ENCODE measurements around the gene SPTLC2.

Gene SPTLC2

GRCh38 chr14:77642407-77642806 lies 26.0 kb upstream of the SPTLC2 start:
- no peaks in the 10 kb centered on the region for H3K4me1 ChIP-seq (ENCODE audit: control insufficient read depth in 2 of 2, insufficient read depth in 1 of 2, low read depth in 1 of 2, low read length in 2 of 2)
- H3K14ac ChIP-seq (ENCODE audit: low read length), result no peak overlapping the region
- H4K91ac ChIP-seq (ENCODE audit: low read depth, low read length, poor library complexity), result no peak overlapping the region
- no peak overlapping the region for H2AK5ac ChIP-seq (ENCODE audit: low read depth, low read length)
- no peak overlapping the region for H3K27ac ChIP-seq (replicated peaks; ENCODE audit: low read length)
- no peak overlapping the region for H2BK12ac ChIP-seq (ENCODE audit: low read length)
- H2BK120ac ChIP-seq (ENCODE audit: low read depth, low read length), result no peak overlapping the region
- no CpG with 5 or more reads among the region's 7 CpGs for WGBS, 2 donors (ENCODE audit: extremely low coverage in 2 of 2, insufficient read length in 2 of 2, insufficient replicate concordance in 1 of 2)
- H3K4ac ChIP-seq (ENCODE audit: low read length), result no peak overlapping the region
- H3K9me3 ChIP-seq (replicated peaks in 1 of 2; ENCODE audit: control insufficient read depth in 2 of 2, insufficient read depth in 1 of 2, low read depth in 1 of 2, low read length in 2 of 2), result no peaks in the 10 kb centered on the region
- H3K18ac ChIP-seq (ENCODE audit: low read length), result no peak overlapping the region
- H4K8ac ChIP-seq (ENCODE audit: low read depth, low read length), result no peak overlapping the region
- no peak overlapping the region for H3K4me3 ChIP-seq (ENCODE audit: low read length in 2 of 2)
- H3K9ac ChIP-seq (ENCODE audit: low read depth, low read length, poor library complexity), result no peak overlapping the region
- no peak overlapping the region for H2BK5ac ChIP-seq (ENCODE audit: low read length)
- H2AFZ ChIP-seq (ENCODE audit: low read length), result no peak overlapping the region
- H3K23ac ChIP-seq (ENCODE audit: low read depth, low read length, poor library complexity), result no peak overlapping the region
- no peak overlapping the region for H2BK15ac ChIP-seq (ENCODE audit: low read length)
- H3K36me3 ChIP-seq (replicated peaks in 1 of 2; ENCODE audit: control insufficient read depth in 2 of 2, insufficient read depth in 2 of 2, low read length in 2 of 2), result no peaks in the 10 kb centered on the region
- H3K27me3 ChIP-seq (ENCODE audit: control insufficient read depth in 3 of 3, insufficient read depth in 3 of 3, low read depth in 1 of 3, low read length in 3 of 3), result no peaks in the 10 kb centered on the region
- no peak overlapping the region for H3K4me2 ChIP-seq (ENCODE audit: insufficient read depth, low read length, poor library complexity, severe bottlenecking)
- DNase-seq (ENCODE audit: low spot score), result no peak
- no peaks in the 10 kb centered on the region for H3K79me1 ChIP-seq (ENCODE audit: low read depth, low read length)

GRCh38 chr14:77641534-77642341 lies 25.3 kb upstream of the SPTLC2 start:
- Histone ChIP-seq H2AK5ac (ENCODE audit: low read depth, low read length) (no peak overlapping the region), H3K4me2 (ENCODE audit: insufficient read depth, low read length, poor library complexity, severe bottlenecking) (no peak overlapping the region), H3K14ac (ENCODE audit: low read length) (no peak overlapping the region), H2AFZ (ENCODE audit: low read length) (no peak overlapping the region), H3K18ac (ENCODE audit: low read length) (no peak overlapping the region), H4K91ac (ENCODE audit: low read depth, low read length, poor library complexity) (no peak overlapping the region), H2BK15ac (ENCODE audit: low read length) (no peak overlapping the region), H3K79me1 (ENCODE audit: low read depth, low read length) (no peaks in the 10 kb centered on the region), H3K9ac (ENCODE audit: low read depth, low read length, poor library complexity) (no peak overlapping the region), H3K27me3 (ENCODE audit: control insufficient read depth in 3 of 3, insufficient read depth in 3 of 3, low read depth in 1 of 3, low read length in 3 of 3) (no peaks in the 10 kb centered on the region), H3K4ac (ENCODE audit: low read length) (no peak overlapping the region), H3K4me3 (ENCODE audit: low read length in 2 of 2) (no peak overlapping the region), H3K23ac (ENCODE audit: low read depth, low read length, poor library complexity) (no peak overlapping the region), H3K4me1 (ENCODE audit: control insufficient read depth in 2 of 2, insufficient read depth in 1 of 2, low read depth in 1 of 2, low read length in 2 of 2) (no peaks in the 10 kb centered on the region), H4K8ac (ENCODE audit: low read depth, low read length) (no peak overlapping the region), H2BK12ac (ENCODE audit: low read length) (no peak overlapping the region), H2BK120ac (ENCODE audit: low read depth, low read length) (no peak overlapping the region), H3K27ac (replicated peaks; ENCODE audit: low read length) (no peak overlapping the region), H3K36me3 (replicated peaks in 1 of 2; ENCODE audit: control insufficient read depth in 2 of 2, insufficient read depth in 2 of 2, low read length in 2 of 2) (no peaks in the 10 kb centered on the region), H3K9me3 (replicated peaks in 1 of 2; ENCODE audit: control insufficient read depth in 2 of 2, insufficient read depth in 1 of 2, low read depth in 1 of 2, low read length in 2 of 2) (no peaks in the 10 kb centered on the region), H2BK5ac (ENCODE audit: low read length) (no peak overlapping the region)
- no CpG with 5 or more reads among the region's 47 CpGs for WGBS, 2 donors (ENCODE audit: extremely low coverage in 2 of 2, insufficient read length in 2 of 2, insufficient replicate concordance in 1 of 2)
- DNase-seq (ENCODE audit: low spot score), result no peak

GRCh38 chr14:77640756-77641533 lies 24.5 kb upstream of the SPTLC2 start:
- Histone ChIP-seq H2BK120ac (ENCODE audit: low read depth, low read length) (no peak overlapping the region), H3K4me1 (ENCODE audit: control insufficient read depth in 2 of 2, insufficient read depth in 1 of 2, low read depth in 1 of 2, low read length in 2 of 2) (no peaks in the 10 kb centered on the region), H4K8ac (ENCODE audit: low read depth, low read length) (no peak overlapping the region), H2AFZ (ENCODE audit: low read length) (no peak overlapping the region), H3K18ac (ENCODE audit: low read length) (no peak overlapping the region), H4K91ac (ENCODE audit: low read depth, low read length, poor library complexity) (no peak overlapping the region), H3K4ac (ENCODE audit: low read length) (no peak overlapping the region), H2BK15ac (ENCODE audit: low read length) (no peak overlapping the region), H2BK12ac (ENCODE audit: low read length) (no peak overlapping the region), H3K9me3 (replicated peaks in 1 of 2; ENCODE audit: control insufficient read depth in 2 of 2, insufficient read depth in 1 of 2, low read depth in 1 of 2, low read length in 2 of 2) (no peaks in the 10 kb centered on the region), H3K4me2 (ENCODE audit: insufficient read depth, low read length, poor library complexity, severe bottlenecking) (no peak overlapping the region), H3K9ac (ENCODE audit: low read depth, low read length, poor library complexity) (no peak overlapping the region), H3K4me3 (ENCODE audit: low read length in 2 of 2) (no peak overlapping the region), H3K36me3 (replicated peaks in 1 of 2; ENCODE audit: control insufficient read depth in 2 of 2, insufficient read depth in 2 of 2, low read length in 2 of 2) (no peaks in the 10 kb centered on the region), H3K14ac (ENCODE audit: low read length) (no peak overlapping the region), H3K79me1 (ENCODE audit: low read depth, low read length) (no peaks in the 10 kb centered on the region), H3K27ac (replicated peaks; ENCODE audit: low read length) (no peak overlapping the region), H3K23ac (ENCODE audit: low read depth, low read length, poor library complexity) (no peak overlapping the region), H2AK5ac (ENCODE audit: low read depth, low read length) (no peak overlapping the region), H3K27me3 (ENCODE audit: control insufficient read depth in 3 of 3, insufficient read depth in 3 of 3, low read depth in 1 of 3, low read length in 3 of 3) (no peaks in the 10 kb centered on the region), H2BK5ac (ENCODE audit: low read length) (no peak overlapping the region)
- DNase-seq (ENCODE audit: low spot score), result no peak
- no CpG with 5 or more reads among the region's 16 CpGs for WGBS, 2 donors (ENCODE audit: extremely low coverage in 2 of 2, insufficient read length in 2 of 2, insufficient replicate concordance in 1 of 2)

- Histone ChIP-seq H3K4me2 (ENCODE audit: insufficient read depth, low read length, poor library complexity, severe bottlenecking) (no peak overlapping the region), H3K79me1 (ENCODE audit: low read depth, low read length) (no peaks in the 10 kb centered on the region), H4K8ac (ENCODE audit: low read depth, low read length) (no peak overlapping the region), H3K14ac (ENCODE audit: low read length) (no peak overlapping the region), H4K91ac (ENCODE audit: low read depth, low read length, poor library complexity) (no peak overlapping the region), H2BK12ac (ENCODE audit: low read length) (no peak overlapping the region), H3K9ac (ENCODE audit: low read depth, low read length, poor library complexity) (no peak overlapping the region), H2AFZ (ENCODE audit: low read length) (no peak overlapping the region), H3K36me3 (replicated peaks in 1 of 2; ENCODE audit: control insufficient read depth in 2 of 2, insufficient read depth in 2 of 2, low read length in 2 of 2) (no peaks in the 10 kb centered on the region), H2BK5ac (ENCODE audit: low read length) (no peak overlapping the region), H3K4ac (ENCODE audit: low read length) (no peak overlapping the region), H3K27ac (replicated peaks; ENCODE audit: low read length) (no peak overlapping the region), H2BK15ac (ENCODE audit: low read length) (no peak overlapping the region), H3K9me3 (replicated peaks in 1 of 2; ENCODE audit: control insufficient read depth in 2 of 2, insufficient read depth in 1 of 2, low read depth in 1 of 2, low read length in 2 of 2) (peaks cover 0 to under 1% of the 10 kb centered on the region in 2 donors), H3K4me3 (ENCODE audit: low read length in 2 of 2) (no peak overlapping the region), H2BK120ac (ENCODE audit: low read depth, low read length) (no peak overlapping the region), H3K18ac (ENCODE audit: low read length) (no peak overlapping the region), H2AK5ac (ENCODE audit: low read depth, low read length) (no peak overlapping the region), H3K23ac (ENCODE audit: low read depth, low read length, poor library complexity) (no peak overlapping the region), H3K4me1 (ENCODE audit: control insufficient read depth in 2 of 2, insufficient read depth in 1 of 2, low read depth in 1 of 2, low read length in 2 of 2) (no peaks in the 10 kb centered on the region), H3K27me3 (ENCODE audit: control insufficient read depth in 3 of 3, insufficient read depth in 3 of 3, low read depth in 1 of 3, low read length in 3 of 3) (no peaks in the 10 kb centered on the region)
- DNase-seq (ENCODE audit: low spot score), result no peak
- WGBS, 2 donors (ENCODE audit: extremely low coverage in 2 of 2, insufficient read length in 2 of 2, insufficient replicate concordance in 1 of 2), result no CpG with 5 or more reads among the region's 2 CpGs
These were observed 22.3 kb upstream of the SPTLC2 start for GRCh38 chr14:77638771-77639171.

Data from neuronal stem cell (in vitro differentiated cells).